MG63 (cell line): Measurements from ENCODE around the gene B3GAT2. TPM values are rescaled to one million over a fixed set of nuclear protein-coding genes. Genes with fewer than 3 reads are reported as not detected.

Experiments used
- DNase-seq: peaks from one replicate; pipeline ENCODE4 v3.0.0-alpha.2; 2020
- H3K27me3 ChIP-seq: fragments of 250-450 bp; sonication (Bioruptor Pico); 2 replicates; pipeline ENCODE4 v1.5.1; 2020; ENCODE audit warnings: mild to moderate bottlenecking, moderate library complexity
- H3K36me3 ChIP-seq: fragments of 250-450 bp; sonication (Bioruptor Pico); 2 replicates; pipeline ENCODE4 v1.5.1; 2020; ENCODE audit warnings: mild to moderate bottlenecking, moderate library complexity
- H3K4me3 ChIP-seq: fragments of 250-450 bp; sonication (Bioruptor Pico); 2 replicates; pipeline ENCODE4 v1.5.1; 2020; ENCODE audit warnings: mild to moderate bottlenecking, moderate library complexity
- H3K9me3 ChIP-seq: fragments of 250-450 bp; sonication (Bioruptor Pico); 2 replicates; pipeline ENCODE4 v1.5.1; 2020; ENCODE audit warnings: mild to moderate bottlenecking, moderate library complexity
- total RNA-seq: library from RNA; depleted of rRNA; stranded (reverse); fragments of >200 nt; shearing (Covaris generic); gene quantifications from 2 replicates; pipeline ENCODE4 v1.2.3, GENCODE V29; 2014; ENCODE audit warnings: low replicate concordance

The B3GAT2 gene
- total RNA-seq, 1 experiment from 2014 or later, result not detected

- no peaks in the 10 kb centered on the region for H3K9me3 ChIP-seq
- no peaks in the 10 kb centered on the region for H3K36me3 ChIP-seq
- no peak overlapping the region for H3K4me3 ChIP-seq
- DNase-seq, result peak; percentile 17
- H3K27me3 ChIP-seq, result no peaks in the 10 kb centered on the region
Observed at GRCh38 chr6:70860045-70860444, 96.8 kb downstream of the B3GAT2 start.

DNA sequence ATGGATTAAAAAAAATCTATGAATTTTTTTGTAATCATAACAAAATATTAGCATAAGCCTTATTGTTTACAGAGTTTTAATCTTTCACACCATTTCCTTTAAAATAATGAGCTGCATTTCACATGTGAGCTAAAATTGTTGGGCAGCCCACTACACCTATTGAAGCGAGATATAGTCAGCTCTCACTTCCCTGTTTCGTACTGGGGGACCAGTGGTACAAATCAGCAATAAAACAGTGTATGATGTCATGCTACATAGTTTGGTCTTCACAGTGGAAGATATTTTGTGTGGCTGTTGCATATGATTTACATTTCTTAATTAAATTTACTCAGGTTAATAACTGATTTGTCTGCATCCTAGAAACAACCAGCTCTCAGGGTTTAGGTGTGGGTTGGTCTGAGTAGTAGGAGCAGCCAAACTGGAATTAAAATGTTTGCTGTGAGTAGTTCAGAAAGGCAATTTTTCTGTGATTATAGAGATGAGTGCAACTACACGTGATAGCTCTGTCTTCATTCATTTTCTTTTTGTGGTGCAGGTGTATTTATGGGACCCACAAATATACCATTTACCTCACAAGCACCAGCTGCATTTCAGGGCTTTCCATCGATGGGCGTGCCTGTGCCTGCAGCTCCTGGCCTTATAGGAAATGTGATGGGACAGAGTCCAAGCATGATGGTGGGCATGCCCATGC lies 99.3 kb downstream of the B3GAT2 start:
- no peak for DNase-seq

GRCh38 chr6:70852667-70853246 lies 104.1 kb downstream of the B3GAT2 start:
- no peaks in the 10 kb centered on the region for H3K9me3 ChIP-seq
- H3K4me3 ChIP-seq, result no peak overlapping the region
- H3K36me3 ChIP-seq, result no peaks in the 10 kb centered on the region
- DNase-seq, result no peak
- H3K27me3 ChIP-seq, result no peaks in the 10 kb centered on the region

More for the DNA sequence above, 99.3 kb downstream of the B3GAT2 start:
- Histone ChIP-seq H3K27me3 (no peaks in the 10 kb centered on the region), H3K9me3 (no peaks in the 10 kb centered on the region), H3K4me3 (no peak overlapping the region), H3K36me3 (no peaks in the 10 kb centered on the region)

DNA sequence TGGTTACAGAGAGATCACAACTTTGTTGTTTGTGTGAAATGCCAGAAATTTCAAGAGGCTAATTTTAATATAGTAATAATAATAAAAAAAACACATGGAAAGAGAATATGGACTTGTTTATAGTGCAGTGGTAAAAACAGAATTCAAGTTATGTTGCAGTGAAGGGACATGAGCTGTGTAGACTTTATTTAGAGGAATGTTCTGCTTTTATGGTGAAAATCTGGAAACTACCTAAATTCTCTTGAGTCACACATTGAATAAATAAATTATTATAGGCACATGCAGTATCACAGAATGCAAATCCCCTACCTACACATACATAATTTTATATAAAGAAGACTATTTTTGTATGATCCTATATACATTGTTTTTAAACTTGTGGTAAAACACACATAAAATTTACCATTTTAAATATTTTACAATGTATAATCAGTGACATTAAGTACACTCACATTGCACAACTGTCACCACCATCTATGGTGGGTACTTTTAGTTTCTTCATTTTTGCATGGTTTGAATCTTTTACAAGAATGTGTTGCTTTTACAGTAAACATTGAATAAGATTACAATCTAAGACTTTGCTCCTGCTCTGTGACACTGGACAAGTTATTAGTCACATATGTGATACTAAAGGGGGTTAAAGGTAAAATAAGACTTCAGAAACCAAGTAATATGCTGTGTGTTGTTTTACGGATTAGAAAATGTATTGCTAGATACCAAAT lies 107.4 kb downstream of the B3GAT2 start:
- no peaks in the 10 kb centered on the region for H3K36me3 ChIP-seq
- no peaks in the 10 kb centered on the region for H3K9me3 ChIP-seq
- H3K27me3 ChIP-seq, result no peaks in the 10 kb centered on the region
- no peak overlapping the region for H3K4me3 ChIP-seq
- no peak for DNase-seq

DNA sequence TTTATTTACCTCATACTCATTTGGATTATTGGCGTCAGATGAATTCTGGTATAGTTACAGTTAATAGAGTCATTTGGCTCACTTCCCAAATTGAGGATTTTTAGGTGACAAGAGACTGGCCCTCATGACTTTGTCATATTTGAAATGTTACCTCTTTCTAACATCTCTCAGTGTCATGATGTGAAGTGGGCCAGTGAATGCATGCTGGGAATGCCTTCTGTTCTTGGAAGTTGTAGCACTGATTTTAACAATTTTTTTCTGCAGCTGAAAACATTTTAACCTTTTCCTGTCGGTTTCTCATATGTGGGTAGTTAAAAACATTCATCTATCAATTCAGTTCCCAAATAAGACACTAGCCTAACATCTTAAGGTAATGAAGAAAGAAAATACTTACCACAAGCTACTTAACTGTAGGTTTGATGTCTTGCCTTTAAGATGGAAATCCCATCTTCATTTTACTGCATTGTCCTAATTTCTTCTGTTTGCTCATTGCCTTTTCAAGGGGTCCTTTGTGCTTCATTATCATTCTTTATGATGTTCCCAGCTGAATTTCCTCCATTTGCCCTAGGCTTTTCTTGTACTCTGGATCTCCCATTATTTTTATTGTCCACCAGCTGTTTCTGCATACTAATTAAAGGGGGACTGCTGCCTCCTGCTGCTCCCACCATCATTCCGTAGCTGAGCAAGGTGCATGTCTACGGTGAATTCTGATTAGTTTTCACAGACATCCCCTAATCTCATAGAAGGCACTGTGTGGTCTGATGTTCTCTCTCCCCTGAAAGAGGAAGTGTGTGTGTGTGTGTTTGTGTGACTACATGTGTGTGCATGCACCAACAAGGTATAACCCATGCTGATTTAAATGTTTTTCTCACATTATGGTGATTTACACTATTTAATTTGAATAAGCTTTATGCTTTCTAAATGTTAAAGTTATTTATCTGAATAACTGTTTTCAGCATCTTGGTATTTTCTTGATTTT lies 109.5 kb downstream of the B3GAT2 start:
- no peak for DNase-seq
- no peaks in the 10 kb centered on the region for H3K36me3 ChIP-seq
- H3K4me3 ChIP-seq, result no peak overlapping the region
- H3K9me3 ChIP-seq, result no peaks in the 10 kb centered on the region
- H3K27me3 ChIP-seq, result no peaks in the 10 kb centered on the region

GRCh38 chr6:70846207-70846835 lies 110.5 kb downstream of the B3GAT2 start:
- H3K36me3 ChIP-seq, result no peaks in the 10 kb centered on the region
- H3K27me3 ChIP-seq, result no peaks in the 10 kb centered on the region
- H3K9me3 ChIP-seq, result no peaks in the 10 kb centered on the region
- no peak for DNase-seq
- H3K4me3 ChIP-seq, result no peak overlapping the region

GRCh38 chr6:70844301-70844700 lies 112.6 kb downstream of the B3GAT2 start:
- Histone ChIP-seq H3K9me3 (no peaks in the 10 kb centered on the region), H3K36me3 (no peaks in the 10 kb centered on the region), H3K4me3 (no peak overlapping the region), H3K27me3 (no peaks in the 10 kb centered on the region)
- no peak for DNase-seq

- DNase-seq, result no peak
- Histone ChIP-seq H3K36me3 (no peaks in the 10 kb centered on the region), H3K9me3 (no peaks in the 10 kb centered on the region), H3K27me3 (no peaks in the 10 kb centered on the region), H3K4me3 (no peak overlapping the region)
Observed at GRCh38 chr6:70843328-70843918, 113.4 kb downstream of the B3GAT2 start.

GRCh38 chr6:70842541-70842940 lies 114.3 kb downstream of the B3GAT2 start:
- Histone ChIP-seq H3K27me3 (no peaks in the 10 kb centered on the region), H3K36me3 (no peaks in the 10 kb centered on the region), H3K4me3 (no peak overlapping the region), H3K9me3 (no peaks in the 10 kb centered on the region)
- no peak for DNase-seq

DNA sequence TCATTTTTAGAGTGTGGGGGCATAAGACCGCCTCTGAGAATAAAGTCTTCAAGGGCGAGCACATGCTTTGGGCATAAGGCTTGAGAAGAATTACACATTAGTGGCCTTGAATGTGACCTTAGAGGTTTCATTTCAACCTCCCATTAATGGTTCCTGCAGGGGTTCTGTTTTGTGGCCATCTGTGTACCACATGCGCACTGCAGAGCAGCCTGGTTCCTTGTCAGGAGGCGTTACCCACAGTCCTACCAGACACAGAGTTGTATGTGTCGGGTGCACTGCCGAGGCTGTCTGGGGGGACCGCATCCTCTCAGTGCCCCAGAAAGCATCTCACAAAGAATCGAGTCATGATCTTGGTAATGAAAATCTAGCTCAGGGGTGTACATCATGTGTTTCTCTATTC lies 115.7 kb downstream of the B3GAT2 start:
- Histone ChIP-seq H3K4me3 (no peak overlapping the region), H3K36me3 (no peaks in the 10 kb centered on the region), H3K27me3 (no peaks in the 10 kb centered on the region), H3K9me3 (no peaks in the 10 kb centered on the region)
- no peak for DNase-seq

DNA sequence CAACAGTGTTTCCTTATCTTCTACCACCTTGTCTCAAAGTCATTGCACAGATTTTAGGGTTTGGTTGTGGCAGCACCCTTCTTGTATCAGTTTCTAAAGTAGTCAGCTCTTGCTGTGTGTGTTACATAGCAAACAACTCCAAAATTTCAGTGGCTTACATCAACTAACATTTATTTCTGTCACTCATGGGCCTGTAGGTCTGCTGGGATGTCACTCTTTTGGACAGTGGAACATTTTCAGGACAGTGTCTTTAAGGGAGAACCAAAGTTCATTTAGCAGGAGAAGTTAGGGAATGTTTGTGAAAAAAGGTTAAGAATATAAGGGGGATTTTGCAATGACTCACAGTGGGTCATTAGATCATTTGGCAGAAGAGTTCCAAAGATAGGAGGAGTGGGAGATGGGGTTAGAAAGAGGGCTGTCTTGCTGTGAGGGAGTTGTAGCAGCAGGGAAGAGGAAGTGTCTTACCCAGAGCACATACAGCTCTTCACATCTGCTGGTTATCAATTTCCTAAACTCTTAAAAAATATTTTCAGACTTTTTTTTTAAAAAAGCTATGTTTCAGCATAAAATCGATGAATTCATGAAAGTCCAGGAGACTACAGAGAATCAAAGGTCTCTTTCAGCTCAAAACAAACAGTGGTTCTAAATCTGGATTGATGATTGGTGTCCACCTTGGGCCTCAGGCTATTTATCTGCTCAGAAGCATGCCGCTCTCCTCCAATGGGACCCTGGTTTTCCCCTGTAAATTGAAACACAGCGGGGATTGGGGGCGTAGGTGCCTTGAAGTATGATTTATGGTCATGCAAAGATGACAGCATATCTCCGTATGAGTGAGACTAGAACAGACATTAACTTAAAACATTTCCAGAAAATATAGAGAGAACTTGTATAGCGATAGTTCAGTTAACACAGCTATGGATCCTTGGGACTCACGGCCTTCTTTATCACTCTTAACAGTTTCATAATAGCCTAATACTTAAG lies 117.3 kb downstream of the B3GAT2 start:
- Histone ChIP-seq H3K36me3 (no peaks in the 10 kb centered on the region), H3K4me3 (no peak overlapping the region), H3K27me3 (no peaks in the 10 kb centered on the region), H3K9me3 (no peaks in the 10 kb centered on the region)
- DNase-seq, result no peak

GRCh38 chr6:70838907-70839285 lies 118.0 kb downstream of the B3GAT2 start:
- no peaks in the 10 kb centered on the region for H3K27me3 ChIP-seq

DNA sequence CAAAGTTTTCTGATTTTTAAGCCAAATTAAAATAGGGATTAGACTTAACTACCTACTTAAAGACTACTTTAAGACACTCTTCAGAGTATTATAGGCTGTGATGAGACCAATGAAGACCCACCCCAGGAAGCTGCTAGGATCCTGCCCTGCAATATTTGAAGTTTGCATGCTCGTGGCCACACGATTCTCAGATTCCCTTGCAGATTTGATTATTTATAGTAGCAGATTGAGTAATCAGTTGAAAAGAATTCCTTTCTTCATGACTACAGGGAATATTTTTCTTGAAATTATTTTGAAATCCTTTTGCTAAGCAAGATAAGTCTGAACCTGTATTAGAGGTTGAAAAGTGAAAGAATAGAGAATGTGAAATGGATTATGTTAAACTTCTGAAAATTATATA lies 122.3 kb downstream of the B3GAT2 start:
- no peak for DNase-seq
- no peaks in the 10 kb centered on the region for H3K27me3 ChIP-seq
- no peaks in the 10 kb centered on the region for H3K9me3 ChIP-seq
- H3K4me3 ChIP-seq, result no peak overlapping the region
- H3K36me3 ChIP-seq, result no peaks in the 10 kb centered on the region

More at GRCh38 chr6:70838907-70839285, 118.0 kb downstream of the B3GAT2 start:
- DNase-seq, result no peak
- H3K9me3 ChIP-seq, result no peaks in the 10 kb centered on the region
- no peak overlapping the region for H3K4me3 ChIP-seq
- H3K36me3 ChIP-seq, result no peaks in the 10 kb centered on the region

- Histone ChIP-seq H3K36me3 (no peaks in the 10 kb centered on the region), H3K27me3 (no peaks in the 10 kb centered on the region), H3K4me3 (no peak overlapping the region), H3K9me3 (no peaks in the 10 kb centered on the region)
- no peak for DNase-seq
Observed at GRCh38 chr6:70831427-70831826, 125.4 kb downstream of the B3GAT2 start.

DNA sequence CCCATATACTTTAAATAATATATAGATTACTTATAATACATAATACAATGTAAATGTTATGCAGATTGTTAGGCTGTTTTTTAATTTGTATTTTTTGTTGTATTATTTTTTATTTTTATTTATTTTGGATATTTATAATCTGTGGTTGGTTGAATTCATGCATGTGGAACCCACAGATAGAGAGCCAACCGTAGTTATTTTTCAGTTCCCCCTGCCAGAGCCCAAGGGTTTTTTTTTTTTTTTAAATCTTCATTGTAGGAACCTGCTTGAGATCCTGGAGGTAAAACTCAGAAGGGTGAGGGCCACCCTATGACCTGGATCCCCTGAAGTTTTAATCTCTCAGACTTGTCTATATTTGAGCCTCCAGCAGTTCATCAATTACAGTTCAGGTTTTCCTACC lies 133.2 kb downstream of the B3GAT2 start:
- H3K27me3 ChIP-seq, result no peaks in the 10 kb centered on the region
- no peak overlapping the region for H3K4me3 ChIP-seq
- no peak for DNase-seq
- H3K9me3 ChIP-seq, result no peaks in the 10 kb centered on the region
- H3K36me3 ChIP-seq, result no peaks in the 10 kb centered on the region
